ENCODE data around the gene PCDH10.

- TF ChIP-seq, protein P1, sequence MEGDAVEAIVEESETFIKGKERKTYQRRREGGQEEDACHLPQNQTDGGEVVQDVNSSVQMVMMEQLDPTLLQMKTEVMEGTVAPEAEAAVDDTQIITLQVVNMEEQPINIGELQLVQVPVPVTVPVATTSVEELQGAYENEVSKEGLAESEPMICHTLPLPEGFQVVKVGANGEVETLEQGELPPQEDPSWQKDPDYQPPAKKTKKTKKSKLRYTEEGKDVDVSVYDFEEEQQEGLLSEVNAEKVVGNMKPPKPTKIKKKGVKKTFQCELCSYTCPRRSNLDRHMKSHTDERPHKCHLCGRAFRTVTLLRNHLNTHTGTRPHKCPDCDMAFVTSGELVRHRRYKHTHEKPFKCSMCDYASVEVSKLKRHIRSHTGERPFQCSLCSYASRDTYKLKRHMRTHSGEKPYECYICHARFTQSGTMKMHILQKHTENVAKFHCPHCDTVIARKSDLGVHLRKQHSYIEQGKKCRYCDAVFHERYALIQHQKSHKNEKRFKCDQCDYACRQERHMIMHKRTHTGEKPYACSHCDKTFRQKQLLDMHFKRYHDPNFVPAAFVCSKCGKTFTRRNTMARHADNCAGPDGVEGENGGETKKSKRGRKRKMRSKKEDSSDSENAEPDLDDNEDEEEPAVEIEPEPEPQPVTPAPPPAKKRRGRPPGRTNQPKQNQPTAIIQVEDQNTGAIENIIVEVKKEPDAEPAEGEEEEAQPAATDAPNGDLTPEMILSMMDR (IDR thresholded peaks at IDR 0.05) = no peak
- TF ChIP-seq EP300 (IDR thresholded peaks at IDR 0.05) = no peak
Measured at GRCh38 chr4:133160853-133161252, 11.8 kb downstream of the PCDH10 start.
